ENCODE measurements around the gene MYT1. TPM values are rescaled to one million over a fixed set of nuclear protein-coding genes. Genes with fewer than 3 reads are reported as not detected.

Gene MYT1
- total RNA-seq, 1 experiment from 2014 or later: not detected

GRCh38 chr20:64139199-64140060 lies 24.8 kb upstream of the MYT1 start:
- Histone ChIP-seq H2AFZ (no peak overlapping the region), H3F3A (ENCODE audit: insufficient read depth, low read depth) (peaks cover 6% of the 10 kb centered on the region; the same call in 1 of the 2 replicates), H3K4me1 (replicated peaks; ENCODE audit: insufficient read depth) (no peaks in the 10 kb centered on the region), H3K79me2 (ENCODE audit: low read depth) (no peaks in the 10 kb centered on the region), H3K4me2 (no peak overlapping the region), H3K9me3 (ENCODE audit: insufficient read depth, low read depth) (peaks cover 10% of the 10 kb centered on the region), H3K9me2 (ENCODE audit: insufficient read depth) (no peaks in the 10 kb centered on the region), H3K36me3 (ENCODE audit: low read depth) (no peaks in the 10 kb centered on the region), H3K4me3 (no peak overlapping the region), H3K27me3 (ENCODE audit: insufficient read depth, low read depth) (peaks cover 39% of the 10 kb centered on the region), H3K27ac (no peak overlapping the region), H4K20me1 (ENCODE audit: insufficient read depth) (no peaks in the 10 kb centered on the region)
- no TSS peak for BruUV-seq (replicated peaks)
- no peak for DNase-seq
- ChIA-PET CTCF (no interaction called here), POLR2A (ENCODE audit: unreplicated experiment) (no interaction called here)
- intact Hi-C loops (cut with micrococcal nuclease; ENCODE audit: unreplicated experiment): no loop called here
- no peak for TF ChIP-seq EZH2 (IDR thresholded peaks at IDR 0.05; ENCODE audit: low read depth)
- TF ChIP-seq CTCF (conservative IDR thresholded peaks at IDR 0.05): no peak

- no TSS peak for BruUV-seq (replicated peaks)
- Histone ChIP-seq H3K9me2 (ENCODE audit: insufficient read depth) (no peaks in the 10 kb centered on the region), H3K79me2 (ENCODE audit: low read depth) (no peaks in the 10 kb centered on the region), H3K36me3 (ENCODE audit: low read depth) (no peaks in the 10 kb centered on the region), H3K27ac (no peak overlapping the region), H3F3A (ENCODE audit: insufficient read depth, low read depth) (peaks cover 6% of the 10 kb centered on the region; the same call in 1 of the 2 replicates), H3K4me2 (no peak overlapping the region), H3K9me3 (ENCODE audit: insufficient read depth, low read depth) (peaks cover 16% of the 10 kb centered on the region), H3K4me3 (no peak overlapping the region), H2AFZ (no peak overlapping the region), H4K20me1 (ENCODE audit: insufficient read depth) (no peaks in the 10 kb centered on the region), H3K27me3 (ENCODE audit: insufficient read depth, low read depth) (peaks cover 39% of the 10 kb centered on the region), H3K4me1 (replicated peaks; ENCODE audit: insufficient read depth) (no peaks in the 10 kb centered on the region)
- no peak for TF ChIP-seq EZH2 (IDR thresholded peaks at IDR 0.05; ENCODE audit: low read depth)
- intact Hi-C loops (cut with micrococcal nuclease; ENCODE audit: unreplicated experiment): no loop called here
- no peak for DNase-seq
- CTCF ChIA-PET: no interaction called here
- POLR2A ChIA-PET (ENCODE audit: unreplicated experiment): no interaction called here
Measured at GRCh38 chr20:64140061-64140931, 24.0 kb upstream of the MYT1 start.

GRCh38 chr20:64140956-64141355 lies 23.3 kb upstream of the MYT1 start:
- Histone ChIP-seq H3K36me3 (ENCODE audit: low read depth) (no peaks in the 10 kb centered on the region), H3K4me2 (no peak overlapping the region), H3K27ac (no peak overlapping the region), H3K9me2 (ENCODE audit: insufficient read depth) (no peaks in the 10 kb centered on the region), H4K20me1 (ENCODE audit: insufficient read depth) (no peaks in the 10 kb centered on the region), H3K27me3 (ENCODE audit: insufficient read depth, low read depth) (peaks cover 43% of the 10 kb centered on the region), H3K4me3 (no peak overlapping the region), H2AFZ (no peak overlapping the region), H3F3A (ENCODE audit: insufficient read depth, low read depth) (peaks cover 6% of the 10 kb centered on the region; the same call in 1 of the 2 replicates), H3K9me3 (ENCODE audit: insufficient read depth, low read depth) (peaks cover 21% of the 10 kb centered on the region), H3K79me2 (ENCODE audit: low read depth) (no peaks in the 10 kb centered on the region), H3K4me1 (replicated peaks; ENCODE audit: insufficient read depth) (no peaks in the 10 kb centered on the region)
- intact Hi-C loops (cut with micrococcal nuclease; ENCODE audit: unreplicated experiment): no loop called here
- DNase-seq: no peak
- ChIA-PET CTCF (no interaction called here), POLR2A (ENCODE audit: unreplicated experiment) (no interaction called here)
- no TSS peak for BruUV-seq (replicated peaks)
- no peak for TF ChIP-seq CTCF (conservative IDR thresholded peaks at IDR 0.05)
- no peak for TF ChIP-seq EZH2 (IDR thresholded peaks at IDR 0.05; ENCODE audit: low read depth)

Measured in PC-9 (cell line).